Panc1 (cell line): Measurements from ENCODE around the gene ZNF254. TPM values are rescaled to one million over a fixed set of nuclear protein-coding genes. Genes with fewer than 3 reads are reported as not detected.

Experiments used
- ATAC-seq: fragments of 200-7000 bp; cut with Tn5 transposase; 2 replicates; pipeline ENCODE4 v1.9.1; 2020; ENCODE audit warnings: mild to moderate bottlenecking, moderate library complexity
- BruUV-seq: library from RNA; stranded (reverse); fragments of 400-500 nt; replicated peaks from 2 replicates; lab custom pipeline; 2021; lab: Mats Ljungman, UMichigan
- CTCF ChIA-PET: fragments of 300-600 bp; sonication (Branson Sonifier 250); formaldehyde crosslinking; loops from one replicate; lab custom pipeline; 2022; ENCODE audit warnings: antibody characterized with exemption; lab: Charles Lee
- POLR2A ChIA-PET: fragments of 300-600 bp; sonication (Branson Sonifier 250); formaldehyde crosslinking; loops from one replicate; lab custom pipeline; 2022; ENCODE audit warnings: antibody characterized with exemption; lab: Charles Lee
- DNase-seq: peaks from one replicate; pipeline ENCODE4 v3.0.0-alpha.2; 2010; ENCODE audit warnings: low read depth, low spot score
- H3K27ac ChIP-seq: 2 replicates; pipeline ENCODE4 v1.5.1; 2011; ENCODE audit warnings: mild to moderate bottlenecking, low read length, inconsistent platforms
- H3K27me3 ChIP-seq: fragments of 200-500 bp; sonication (Bioruptor generic); 2 replicates; pipeline ENCODE4 v1.6.0; 2014; ENCODE audit warnings: low read length, inconsistent platforms; ENCODE audit not compliant: control insufficient read depth, insufficient read depth
- H3K36me3 ChIP-seq: fragments of 200-500 bp; sonication (Bioruptor generic); 2 replicates; pipeline ENCODE4 v1.5.1; 2014; ENCODE audit warnings: inconsistent platforms, mild to moderate bottlenecking, low read length, moderate library complexity; ENCODE audit not compliant: control insufficient read depth, insufficient read depth
- H3K4me1 ChIP-seq: 2 replicates; pipeline ENCODE4 v1.5.1; 2011; ENCODE audit warnings: inconsistent platforms, mild to moderate bottlenecking, low read length, moderate library complexity; ENCODE audit not compliant: control insufficient read depth, insufficient read depth
- H3K4me3 ChIP-seq, 2 experiments: 2 replicates each; pipeline ENCODE4 v1.5.1; 2011 to 2012; ENCODE audit warnings: low read depth in 2 of 2, low read length in 2 of 2, mild to moderate bottlenecking in 2 of 2, inconsistent platforms in 1 of 2, moderate library complexity in 1 of 2
- H3K9me3 ChIP-seq: fragments of 200-500 bp; sonication (Bioruptor generic); 2 replicates; pipeline ENCODE4 v1.5.1; 2014; ENCODE audit warnings: low read depth, mild to moderate bottlenecking, inconsistent platforms, low read length, moderate library complexity; ENCODE audit not compliant: control insufficient read depth, insufficient read depth
- CTCF ChIP-seq: fragments of 450-650 bp; IDR thresholded peaks from 2 replicates; pipeline ENCODE4 v1.5.1; 2017; ENCODE audit warnings: mild to moderate bottlenecking
- POLR2AphosphoS5 ChIP-seq: IDR thresholded peaks from 2 replicates; pipeline ENCODE4 v1.6.1; 2012; ENCODE audit warnings: mild to moderate bottlenecking, low read depth, low read length, moderate library complexity
- REST ChIP-seq, 2 experiments: IDR thresholded peaks; 2 replicates each; pipeline ENCODE4 v1.6.1; 2011 to 2012; ENCODE audit warnings: low read depth in 2 of 2, control low read depth in 1 of 2, low read length in 1 of 2, mild to moderate bottlenecking in 1 of 2, moderate library complexity in 1 of 2; ENCODE audit not compliant: insufficient read depth in 1 of 2
- SIN3A ChIP-seq: IDR thresholded peaks from 2 replicates; pipeline ENCODE4 v1.6.1; 2012; ENCODE audit warnings: low read depth, mild to moderate bottlenecking, low read length, moderate library complexity, borderline replicate concordance; ENCODE audit not compliant: insufficient read depth
- TCF7L2 ChIP-seq: IDR thresholded peaks from 2 replicates; pipeline ENCODE4 v1.6.1; 2011; ENCODE audit warnings: mild to moderate bottlenecking, low read depth, low read length, inconsistent platforms
- in situ Hi-C: cut with HindIII; loops from 2 replicates; pipeline ENCODE4 v1.10.0; 2016; ENCODE audit warnings: low sequenced_read_pairs, low pct_unique_long_range_greater_than_20kb
- intact Hi-C: fragments of 100-400 bp; cut with micrococcal nuclease; formaldehyde crosslinking; loops from one replicate; pipeline ENCODE4 v1.10.0; 2022; ENCODE audit not compliant: unreplicated experiment
- total RNA-seq: library from RNA; stranded (reverse); gene quantifications from one replicate; pipeline ENCODE4 v1.2.1, GENCODE V29; 2021; ENCODE audit not compliant: unreplicated experiment

The ZNF254 gene
- total RNA-seq, 1 experiment from 2014 or later = 12.1 TPM

DNA sequence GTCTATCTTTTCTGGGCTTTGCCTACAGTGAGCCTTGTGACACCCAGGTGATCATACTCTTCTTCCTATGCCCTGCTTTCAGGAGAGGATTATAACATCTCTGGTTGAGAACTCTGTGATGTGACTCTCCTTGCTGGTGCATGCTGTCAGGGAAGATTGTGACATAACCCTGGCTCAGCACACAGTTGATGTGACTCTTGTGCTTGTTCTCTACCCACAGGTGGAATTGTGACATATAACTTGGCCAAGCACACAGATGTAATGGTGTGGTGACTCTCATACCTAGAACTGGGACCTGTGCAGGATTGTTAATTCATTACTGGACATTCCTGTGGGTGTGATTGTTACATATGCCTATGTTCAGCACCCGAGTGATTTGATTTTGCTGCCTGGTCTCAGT is 21.7 kb upstream of the ZNF254 start:
- intact Hi-C loops (no loop called here), in situ Hi-C loops (no loop called here)
- ChIA-PET CTCF (no interaction called here), POLR2A (no interaction called here)
- no peak overlapping the region for H3K4me3 ChIP-seq
- H3K27me3 ChIP-seq = no peaks in the 10 kb centered on the region
- ATAC-seq (no peak), DNase-seq (no peak)
- H3K27ac ChIP-seq = no peak overlapping the region
- TF ChIP-seq CTCF (no peak), TCF7L2 (no peak), REST (IDR thresholded peaks at IDR 0.05; ENCODE audit: insufficient read depth in 1 of 2, low read depth in 2 of 2, low read length in 1 of 2) (no peak), SIN3A (no peak), POLR2AphosphoS5 (no peak)
- BruUV-seq = no TSS peak
- no peaks in the 10 kb centered on the region for H3K4me1 ChIP-seq
- no peaks in the 10 kb centered on the region for H3K36me3 ChIP-seq
- H3K9me3 ChIP-seq = no peaks in the 10 kb centered on the region

- ATAC-seq (no peak), DNase-seq (no peak)
- H3K27ac ChIP-seq = no peak overlapping the region
- BruUV-seq = no TSS peak
- intact Hi-C loops (no loop called here), in situ Hi-C loops (no loop called here)
- no peaks in the 10 kb centered on the region for H3K9me3 ChIP-seq
- no peaks in the 10 kb centered on the region for H3K36me3 ChIP-seq
- CTCF ChIA-PET = no interaction called here
- POLR2A ChIA-PET = no interaction called here
- no peaks in the 10 kb centered on the region for H3K4me1 ChIP-seq
- no peaks in the 10 kb centered on the region for H3K27me3 ChIP-seq
- no peak overlapping the region for H3K4me3 ChIP-seq
- TF ChIP-seq CTCF (no peak), POLR2AphosphoS5 (no peak), SIN3A (no peak), TCF7L2 (no peak), REST (IDR thresholded peaks at IDR 0.05; ENCODE audit: insufficient read depth in 1 of 2, low read depth in 2 of 2, low read length in 1 of 2) (no peak)
Measured at GRCh38 chr19:24065865-24066604, 21.0 kb upstream of the ZNF254 start.
